Coronary artery (tissue), 2 donors: ENCODE data around the gene TSPAN3.
A peak's percentile ranks its signal among the peaks of the same experiment; 100 is the strongest.

Experiments
- DNase-seq: peaks from one replicate; pipeline ENCODE4 v3.0.0-alpha.2; 2017; ENCODE audit warnings: low spot score
- H3K27ac ChIP-seq, 2 donors: fragments of 200-600 bp; sonication (generic); one replicate each; pipeline ENCODE4 v1.5.1; 2016 to 2019
- H3K4me3 ChIP-seq: fragments of 200-600 bp; sonication (generic); 2 replicates; pipeline ENCODE4 v1.5.1; 2016; ENCODE audit warnings: mild to moderate bottlenecking, moderate library complexity
- CTCF ChIP-seq: fragments of 200-600 bp; sonication (generic); IDR thresholded peaks from one replicate; pipeline ENCODE4 v1.5.1; 2019; ENCODE audit warnings: antibody characterized with exemption

Gene TSPAN3

GRCh38 chr15:76996526-76997401, 74.1 kb downstream of the TSPAN3 start:
- no peak for DNase-seq

GRCh38 chr15:76996076-76996525, 74.8 kb downstream of the TSPAN3 start:
- Histone ChIP-seq H3K27ac (peak overlapping the region; percentile 28 to 82), H3K4me3 (peak overlapping the region; percentile 65)
- no peak for DNase-seq
- TF ChIP-seq CTCF, result no peak

More at GRCh38 chr15:76996526-76997401, 74.1 kb downstream of the TSPAN3 start:
- Histone ChIP-seq H3K4me3 (peak overlapping the region; percentile 65), H3K27ac (peak overlapping the region in 1 of 2 donors; percentile 82)
- TF ChIP-seq CTCF, result no peak

- H3K27ac ChIP-seq, result peak within 1 kb of the TSS; percentile 28 to 82
- no peak for DNase-seq
- TF ChIP-seq CTCF, result no peak
- H3K4me3 ChIP-seq, result peak within 1 kb of the TSS; percentile 65
These were observed 75.7 kb downstream of the TSPAN3 start, which contains the start of gene PSTPIP1 for GRCh38 chr15:76994971-76995945. TSS of gene PSTPIP1 (plus strand) at chr15:76995126. CDS start at chr15:76995574, 448 bp downstream.

GRCh38 chr15:76994496-76994895, 76.4 kb downstream of the TSPAN3 start:
- peak overlapping the region; percentile 28 to 82 for H3K27ac ChIP-seq
- DNase-seq, result no peak

GRCh38 chr15:76994001-76994400, 76.9 kb downstream of the TSPAN3 start:
- no peak for DNase-seq
- Histone ChIP-seq H3K27ac (peak overlapping the region in 1 of 2 donors; percentile 82), H3K4me3 (no peak overlapping the region)
- TF ChIP-seq CTCF, result no peak

More at GRCh38 chr15:76994496-76994895, 76.4 kb downstream of the TSPAN3 start:
- H3K4me3 ChIP-seq, result peak overlapping the region; percentile 65
- no peak for TF ChIP-seq CTCF

GRCh38 chr15:76993114-76993725, 77.7 kb downstream of the TSPAN3 start:
- H3K4me3 ChIP-seq, result no peak overlapping the region
- DNase-seq, result no peak
- no peak overlapping the region for H3K27ac ChIP-seq
- TF ChIP-seq CTCF, result no peak
